ENCODE data around the gene TEX101. TPM values are rescaled to one million over a fixed set of nuclear protein-coding genes. Genes with fewer than 3 reads are reported as not detected.
"Not testable (repeated sequence)": the region's sequence is repeated elsewhere in the genome, so short reads cannot be mapped to it uniquely, and the experiment has no call there.

Gene TEX101, protein sequence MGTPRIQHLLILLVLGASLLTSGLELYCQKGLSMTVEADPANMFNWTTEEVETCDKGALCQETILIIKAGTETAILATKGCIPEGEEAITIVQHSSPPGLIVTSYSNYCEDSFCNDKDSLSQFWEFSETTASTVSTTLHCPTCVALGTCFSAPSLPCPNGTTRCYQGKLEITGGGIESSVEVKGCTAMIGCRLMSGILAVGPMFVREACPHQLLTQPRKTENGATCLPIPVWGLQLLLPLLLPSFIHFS
- polyA plus RNA-seq (2012; ENCODE audit: insufficient read depth, insufficient read length), result not detected

- DNase-seq (ENCODE audit: low read depth, low spot score), result no peak
- no peak within 1 kb of the TSS for H3K4me3 ChIP-seq (ENCODE audit: low read length)
These were observed at the start of gene TEX101 for GRCh38 chr19:43414554-43414953. Gene TEX101, plus strand, starts transcription at chr19:43414890. Its CDS starts 1,030 bp downstream, at chr19:43415920.

DNA sequence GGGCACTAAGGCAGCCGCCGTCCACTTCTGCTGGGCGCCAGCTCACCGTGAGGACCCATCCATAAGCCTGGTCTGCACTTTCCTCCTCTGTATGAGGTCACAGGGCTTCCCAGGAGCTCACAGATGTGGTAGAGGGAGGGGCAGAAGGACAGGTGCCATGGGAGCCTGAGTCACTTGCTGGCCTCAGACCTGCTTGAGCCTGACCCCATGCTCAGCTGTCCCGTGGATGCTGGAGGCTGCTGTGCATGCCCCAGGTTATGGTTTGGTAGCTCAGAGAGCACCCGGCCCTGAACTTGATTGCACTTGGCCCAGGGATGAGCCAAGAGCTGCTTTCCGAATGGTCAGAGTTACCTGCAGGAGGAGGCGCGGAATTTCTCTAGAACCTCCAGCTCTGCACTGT lies 49.0 kb upstream of the TEX101 start:
- DNase-seq (ENCODE audit: low read depth, low spot score); H3K4me3 ChIP-seq (ENCODE audit: low read length): not testable (repeated sequence)

DNA sequence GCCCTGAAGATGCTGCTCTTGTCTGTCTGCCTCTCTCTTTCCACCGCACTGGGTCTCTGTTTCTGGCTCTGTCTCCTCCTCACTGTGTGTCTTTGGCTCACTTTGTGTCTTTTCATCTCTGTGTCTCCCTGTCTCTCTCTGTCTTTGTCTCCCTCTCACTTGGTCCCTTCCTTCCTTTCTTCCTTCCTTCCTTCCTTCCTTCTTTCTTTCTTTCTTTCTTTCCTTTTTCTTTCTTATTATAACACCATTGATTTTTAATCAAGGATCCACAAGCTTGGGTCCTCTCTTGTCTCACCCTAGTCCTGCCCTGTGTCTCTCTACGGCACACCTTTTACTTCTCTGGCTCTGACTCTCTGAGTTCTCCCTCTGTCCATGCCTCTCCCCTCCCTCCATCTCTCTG lies 46.9 kb upstream of the TEX101 start:
- H3K4me3 ChIP-seq (ENCODE audit: low read length), result no peak overlapping the region
- no peak for DNase-seq (ENCODE audit: low read depth, low spot score)

DNA sequence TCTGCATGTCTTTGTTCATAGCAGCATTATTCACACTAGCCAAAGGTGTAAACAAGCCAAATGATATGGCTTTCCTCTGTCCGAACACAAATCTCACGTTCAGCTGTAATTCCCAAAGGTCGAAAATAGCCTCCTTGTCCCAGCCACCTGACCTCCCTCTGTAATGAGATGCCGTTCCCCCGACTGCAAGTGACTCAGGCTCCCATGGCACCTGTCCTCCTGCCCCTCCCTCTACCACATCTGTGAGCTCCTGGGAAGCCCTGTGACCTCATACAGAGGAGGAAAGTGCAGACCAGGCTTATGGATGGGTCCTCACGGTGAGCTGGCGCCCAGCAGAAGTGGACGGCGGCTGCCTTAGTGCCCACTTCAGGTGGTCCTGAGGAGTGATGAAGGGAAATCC lies 45.8 kb upstream of the TEX101 start:
- DNase-seq (ENCODE audit: low read depth, low spot score); H3K4me3 ChIP-seq (ENCODE audit: low read length): not testable (repeated sequence)

GRCh38 chr19:43371909-43372308 lies 42.8 kb upstream of the TEX101 start:
- no peak overlapping the region for H3K4me3 ChIP-seq (ENCODE audit: low read length)

GRCh38 chr19:43372462-43372861 lies 42.2 kb upstream of the TEX101 start:
- no peak for DNase-seq (ENCODE audit: low read depth, low spot score)
- H3K4me3 ChIP-seq (ENCODE audit: low read length), result no peak overlapping the region

More at GRCh38 chr19:43371909-43372308, 42.8 kb upstream of the TEX101 start:
- DNase-seq (ENCODE audit: low read depth, low spot score), result no peak

DNA sequence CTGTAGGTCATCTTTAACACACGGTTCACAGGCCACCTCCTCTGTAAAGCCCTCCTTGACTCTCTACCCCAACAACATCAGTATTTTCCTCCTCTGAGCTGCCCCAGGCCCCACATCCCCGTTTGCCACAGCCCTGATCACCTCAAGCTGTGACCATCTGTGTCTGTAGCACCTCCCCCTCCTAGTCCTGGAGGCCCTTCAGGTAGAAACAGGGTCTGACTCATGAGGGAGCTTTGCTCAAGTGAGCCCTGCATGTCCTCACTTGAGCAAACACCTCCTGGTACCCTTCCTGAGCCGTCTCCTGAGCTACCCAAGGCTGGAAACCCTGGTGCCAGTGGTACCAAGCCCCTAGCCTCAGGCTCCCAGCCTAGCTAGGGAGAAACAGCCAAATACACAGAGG lies 37.1 kb upstream of the TEX101 start:
- DNase-seq (ENCODE audit: low read depth, low spot score); H3K4me3 ChIP-seq (ENCODE audit: low read length): not testable (repeated sequence)

- H3K4me3 ChIP-seq (ENCODE audit: low read length), result no peak overlapping the region
- DNase-seq (ENCODE audit: low read depth, low spot score), result no peak
These were observed 34.7 kb upstream of the TEX101 start for GRCh38 chr19:43380008-43380407.

DNA sequence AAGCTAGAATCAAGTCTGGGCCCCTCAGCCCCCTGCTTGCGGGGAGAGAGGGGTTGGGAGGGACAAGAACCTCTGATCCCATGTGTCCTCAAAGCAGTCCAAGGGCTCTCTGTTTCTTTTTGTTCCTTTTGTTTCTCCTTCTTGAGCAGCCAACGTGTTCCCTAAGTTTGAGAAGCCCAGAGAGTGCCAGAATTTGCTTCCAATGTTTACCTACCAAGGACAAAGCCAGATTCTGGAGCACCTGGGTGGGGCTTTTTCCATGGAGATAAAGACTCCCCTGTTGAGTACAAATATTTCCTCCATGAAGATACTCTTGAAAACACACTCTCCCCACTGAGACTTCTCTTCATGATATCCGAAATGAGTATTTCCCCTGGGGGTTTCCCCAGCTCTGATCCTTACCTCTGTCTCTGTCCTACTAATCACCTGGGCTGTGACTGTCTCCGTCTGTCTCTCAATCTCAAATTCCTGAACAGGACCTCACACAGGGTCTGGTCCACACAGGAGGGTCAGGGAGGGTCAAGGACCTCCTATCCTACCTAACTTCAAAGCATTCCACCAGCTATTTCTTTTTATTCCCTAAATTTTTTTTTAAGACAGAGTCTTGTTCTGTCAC lies 33.8 kb upstream of the TEX101 start:
- no peak for DNase-seq (ENCODE audit: low read depth, low spot score)
- no peak overlapping the region for H3K4me3 ChIP-seq (ENCODE audit: low read length)

DNA sequence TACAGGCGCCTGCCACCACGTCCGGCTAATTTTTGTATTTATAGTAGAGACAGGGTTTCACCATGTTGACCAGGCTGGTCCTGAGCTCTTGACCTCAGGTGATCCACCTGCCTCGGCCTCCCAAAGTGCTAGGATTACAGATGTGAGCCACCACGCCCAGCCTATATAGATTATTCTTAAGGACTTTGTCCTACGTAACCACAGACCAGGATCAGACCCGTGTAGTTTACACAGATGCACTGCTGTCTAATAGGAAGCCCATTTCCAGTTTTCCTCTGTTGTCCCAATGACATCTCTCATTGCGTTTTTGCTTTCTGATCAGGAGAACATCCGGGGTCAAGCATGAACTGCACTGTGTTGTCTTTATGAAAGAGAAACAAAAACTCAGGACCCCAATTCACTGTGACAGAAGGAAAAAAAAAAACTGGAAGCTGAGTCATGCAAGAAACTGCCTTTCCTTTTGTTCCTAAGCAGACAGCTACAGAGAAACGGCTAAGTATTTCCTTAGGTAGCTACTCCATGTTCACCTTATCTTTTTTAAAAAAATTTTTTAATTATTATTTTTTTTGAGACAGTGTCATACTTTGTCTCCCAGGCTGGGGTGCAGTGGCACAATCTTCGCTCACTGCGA lies 32.0 kb upstream of the TEX101 start:
- not testable (repeated sequence) for DNase-seq (ENCODE audit: low read depth, low spot score); H3K4me3 ChIP-seq (ENCODE audit: low read length)

- not testable (repeated sequence) for H3K4me3 ChIP-seq (ENCODE audit: low read length); DNase-seq (ENCODE audit: low read depth, low spot score)
These were observed 31.4 kb upstream of the TEX101 start for GRCh38 chr19:43383254-43383653.

GRCh38 chr19:43383759-43384158 lies 30.9 kb upstream of the TEX101 start:
- not testable (repeated sequence) for DNase-seq (ENCODE audit: low read depth, low spot score)

DNA sequence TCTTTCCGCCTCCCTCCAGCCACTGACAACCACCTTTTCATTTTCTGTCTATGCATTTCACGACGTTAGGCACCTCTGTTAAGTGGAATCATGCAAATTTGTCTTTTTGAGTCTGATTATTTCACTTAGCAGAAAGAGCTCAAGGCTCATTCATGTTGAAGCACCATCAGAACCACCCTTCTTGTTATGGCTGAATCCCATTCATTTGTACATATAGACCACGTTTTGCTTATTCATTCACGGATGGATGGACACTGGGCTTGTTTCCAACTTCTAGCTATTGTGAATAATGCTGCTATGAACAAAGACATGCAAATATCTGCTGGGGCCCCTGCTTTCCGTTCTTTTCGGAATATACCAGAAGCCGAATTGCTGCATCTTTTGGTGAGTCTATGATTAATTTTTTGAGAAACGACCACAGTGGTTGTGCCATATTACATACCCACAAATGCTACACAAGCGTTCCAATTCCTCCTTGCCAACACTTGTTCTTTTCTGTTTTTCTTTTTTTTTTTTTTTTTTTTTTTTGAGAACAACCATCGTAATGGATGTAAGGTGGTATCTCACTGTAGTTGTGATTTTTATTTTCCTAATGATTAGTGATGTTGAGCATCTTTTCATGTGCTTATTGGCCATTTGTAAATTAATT lies 23.7 kb upstream of the TEX101 start:
- H3K4me3 ChIP-seq (ENCODE audit: low read length); DNase-seq (ENCODE audit: low read depth, low spot score): not testable (repeated sequence)

More at GRCh38 chr19:43383759-43384158, 30.9 kb upstream of the TEX101 start:
- H3K4me3 ChIP-seq (ENCODE audit: low read length), result not testable (repeated sequence)

DNA sequence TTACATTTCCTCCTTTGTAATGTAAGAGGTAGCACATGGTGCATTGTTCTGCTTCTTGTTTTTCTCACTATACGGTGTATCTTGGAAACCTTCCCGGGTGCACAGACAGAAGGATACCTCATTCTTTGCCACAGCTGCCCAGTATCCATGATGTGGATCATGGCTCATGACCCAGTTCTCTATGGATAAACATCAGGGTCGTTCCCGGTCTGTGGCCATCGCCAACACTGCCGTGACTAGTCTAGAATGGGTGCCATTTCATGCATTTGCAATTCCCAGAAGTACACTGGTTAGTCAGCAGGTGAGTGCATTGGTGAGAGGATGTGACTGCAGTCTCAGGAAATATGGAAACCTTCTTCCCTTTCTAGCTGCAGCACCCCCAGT lies 23.1 kb upstream of the TEX101 start:
- H3K4me3 ChIP-seq (ENCODE audit: low read length); DNase-seq (ENCODE audit: low read depth, low spot score): not testable (repeated sequence)

- DNase-seq (ENCODE audit: low read depth, low spot score); H3K4me3 ChIP-seq (ENCODE audit: low read length): not testable (repeated sequence)
These were observed 21.2 kb upstream of the TEX101 start for GRCh38 chr19:43393501-43393900.

DNA sequence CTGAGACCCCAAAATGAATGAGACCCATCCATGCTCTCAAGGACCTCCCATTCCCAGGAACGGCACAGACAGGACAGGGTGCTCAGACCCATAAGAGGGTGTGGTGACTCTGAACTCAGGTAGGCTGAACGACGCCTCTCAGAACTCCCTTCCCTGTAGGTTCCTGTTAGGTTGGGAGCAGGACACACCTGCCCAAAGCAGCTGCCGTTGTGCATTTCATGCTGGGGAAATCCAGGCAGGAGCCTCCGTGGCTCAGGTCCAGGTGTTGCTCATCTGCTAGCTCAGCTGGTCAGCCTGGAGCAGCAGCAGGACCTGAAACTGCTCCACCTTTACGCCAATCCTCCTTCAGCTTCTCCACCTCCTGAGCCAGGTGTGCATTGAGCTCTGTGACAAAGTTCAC lies 19.1 kb upstream of the TEX101 start:
- DNase-seq (ENCODE audit: low read depth, low spot score), result no peak

GRCh38 chr19:43406297-43406696 lies 8.4 kb upstream of the TEX101 start:
- no peak overlapping the region for H3K4me3 ChIP-seq (ENCODE audit: low read length)
- DNase-seq (ENCODE audit: low read depth, low spot score), result no peak

More for the DNA sequence above, 19.1 kb upstream of the TEX101 start:
- H3K4me3 ChIP-seq (ENCODE audit: low read length), result no peak overlapping the region

DNA sequence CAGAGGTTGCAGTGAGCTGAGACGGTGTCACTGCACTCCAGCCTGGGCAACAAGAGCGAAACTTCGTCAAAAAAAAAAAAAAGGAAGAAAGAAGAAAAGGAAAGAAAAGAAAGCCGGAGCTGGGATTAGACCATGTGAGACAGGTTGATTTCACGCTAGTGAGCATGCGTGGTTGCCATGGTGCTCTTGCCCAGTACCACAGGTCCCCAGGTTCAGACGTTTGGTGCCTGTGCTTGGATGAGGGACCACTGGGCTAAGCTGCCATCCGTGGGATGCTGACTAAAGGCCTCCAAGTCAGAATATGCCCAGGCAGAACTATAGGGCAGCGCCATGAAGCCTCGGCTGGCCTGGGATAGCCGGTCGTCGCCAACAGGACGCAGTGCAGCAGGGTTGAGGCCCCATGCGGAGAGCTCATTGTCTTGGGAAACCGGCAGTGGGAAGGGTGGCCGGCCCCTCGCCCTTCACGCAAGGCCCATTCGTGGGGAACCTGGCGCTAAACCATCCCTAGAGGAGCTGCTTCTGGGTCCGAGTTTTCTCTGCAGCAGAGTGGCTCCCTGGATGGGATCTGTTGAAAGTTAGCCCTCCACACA lies 7.2 kb upstream of the TEX101 start:
- H3K4me3 ChIP-seq (ENCODE audit: low read length), result no peak overlapping the region
- DNase-seq (ENCODE audit: low read depth, low spot score), result no peak

DNA sequence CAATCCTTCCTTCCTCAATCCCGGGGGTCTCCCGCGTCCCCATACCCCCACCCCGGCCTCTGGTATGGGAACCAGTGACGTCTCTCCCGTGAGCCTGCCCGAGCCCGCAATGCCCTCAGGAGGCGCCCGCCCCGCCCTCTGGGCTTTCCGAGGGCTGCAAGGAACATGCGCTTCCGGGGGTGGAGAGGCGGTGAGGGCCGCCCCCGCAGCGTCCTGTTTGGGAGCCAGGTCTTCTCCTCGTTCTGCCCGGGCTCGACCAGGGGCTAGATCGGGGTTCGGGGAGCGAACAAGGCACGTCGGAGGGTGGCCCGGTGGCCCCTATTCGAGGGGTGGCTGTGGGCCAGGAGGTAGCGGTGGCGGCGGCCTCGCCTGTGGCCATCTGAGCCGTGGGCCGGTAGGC lies 6.6 kb upstream of the TEX101 start:
- no peak overlapping the region for H3K4me3 ChIP-seq (ENCODE audit: low read length)
- no peak for DNase-seq (ENCODE audit: low read depth, low spot score)
